HepG2 (cell line): ENCODE data around the gene TPD52L2. TPM values are rescaled to one million over a fixed set of nuclear protein-coding genes. Genes with fewer than 3 reads are reported as not detected.

Experiments
- DBP ChIP-seq: sonication (generic); formaldehyde crosslinking; IDR thresholded peaks from 2 replicates; pipeline ENCODE4 v1.4.0; 2020; ENCODE audit warnings: missing genetic modification reagents; ENCODE audit errors: not compliant biosample characterization
- DMAP1 ChIP-seq: IDR thresholded peaks from 2 replicates; pipeline ENCODE4 v1.6.1; 2016
- FOXK1 ChIP-seq: sonication (generic); formaldehyde crosslinking; IDR thresholded peaks from 2 replicates; pipeline ENCODE4 v1.4.0; 2020; ENCODE audit warnings: low read depth, missing genetic modification reagents, borderline replicate concordance
- FOXK2 ChIP-seq: fragments of 450-650 bp; IDR thresholded peaks from 2 replicates; pipeline ENCODE4 v1.6.1; 2016
- MATR3 ChIP-seq: sonication (generic); formaldehyde crosslinking; IDR thresholded peaks from 2 replicates; pipeline ENCODE4 v1.4.0; 2020; ENCODE audit warnings: missing genetic modification reagents
- MIER2 ChIP-seq: IDR thresholded peaks from 2 replicates; pipeline ENCODE4 v1.6.1; 2016; ENCODE audit warnings: missing biosample characterization, missing genetic modification reagents
- MTA1 ChIP-seq: sonication (generic); formaldehyde crosslinking; IDR thresholded peaks from 2 replicates; pipeline ENCODE4 v1.4.0; 2020; ENCODE audit warnings: missing genetic modification reagents, mild to moderate bottlenecking, borderline replicate concordance
- PCBP2 ChIP-seq: fragments of 200-400 bp; formaldehyde crosslinking; optimal IDR thresholded peaks from 2 replicates; pipeline ENCODE3; 2018; ENCODE audit warnings: low read length, low read depth; ENCODE audit not compliant: poor library complexity, severe bottlenecking
- REST ChIP-seq, 2 experiments: IDR thresholded peaks; 2 replicates each; pipeline ENCODE4 v1.6.1; 2011 to 2012; ENCODE audit warnings: low read length in 2 of 2, borderline replicate concordance in 1 of 2, low read depth in 1 of 2, mild to moderate bottlenecking in 1 of 2, moderate library complexity in 1 of 2
- TAF1 ChIP-seq: sonication (generic); formaldehyde crosslinking; IDR thresholded peaks from 2 replicates; pipeline ENCODE4 v1.4.0; 2020; ENCODE audit warnings: missing genetic modification reagents
- ZFP90 ChIP-seq: sonication (generic); formaldehyde crosslinking; IDR thresholded peaks from 2 replicates; pipeline ENCODE4 v1.8.0; 2022; ENCODE audit warnings: missing genetic modification reagents, mild to moderate bottlenecking, inconsistent platforms, borderline replicate concordance
- ZNF296 ChIP-seq: sonication (generic); formaldehyde crosslinking; conservative IDR thresholded peaks from 2 replicates; pipeline ENCODE4 v1.5.0; 2020; ENCODE audit warnings: mild to moderate bottlenecking, missing genetic modification reagents
- polyA plus RNA-seq, 8 experiments: library from polyadenylated mRNA; depleted of rRNA in 3 of 8; stranded (reverse) in 7 of 8; unstranded in 1 of 8; fragments of >200 nt; fragmentation: Illumina TruSeq in 4 of 8; extraction: Trizol in 4 of 8; gene quantifications; 2 replicates each; pipeline versions ENCODE4 v1.2.1 to v1.2.3, GENCODE V29; 2011 to 2016; ENCODE audit warnings: low read depth in 4 of 8, missing spikeins in 1 of 8, mixed read lengths in 1 of 8; ENCODE audit not compliant: insufficient read depth in 1 of 8
- total RNA-seq, 5 experiments: library from RNA; depleted of rRNA; stranded (reverse); fragments of >200 nt; fragmentation: Illumina TruSeq; extraction: Trizol; gene quantifications; 2 replicates each; pipeline ENCODE4 v1.2.3, GENCODE V29; 2016; ENCODE audit warnings: low read depth in 1 of 5
- TF ChIP-seq, protein P1 (sequence below): sonication (generic); formaldehyde crosslinking; IDR thresholded peaks from 2 replicates; pipeline ENCODE4 v1.4.0; 2020; ENCODE audit warnings: mild to moderate bottlenecking, missing genetic modification reagents
- TF ChIP-seq, protein P2 (sequence below): fragments of 450-650 bp; IDR thresholded peaks from 2 replicates; pipeline ENCODE4 v1.6.1; 2017
- TF ChIP-seq, protein P3 (sequence below): sonication (generic); formaldehyde crosslinking; IDR thresholded peaks from 2 replicates; pipeline ENCODE4 v1.9.0; 2022; ENCODE audit warnings: missing genetic modification reagents, mild to moderate bottlenecking, borderline replicate concordance

The TPD52L2 gene
- total and polyA plus RNA-seq, 2 of the 13 experiments (the other 11 are each of a cell fraction or from before 2014, with no cell fraction given): 156 to 184 TPM

- no peak for TF ChIP-seq REST (IDR thresholded peaks at IDR 0.05; ENCODE audit: borderline replicate concordance in 1 of 2, low read depth in 1 of 2, low read length in 2 of 2)
- TF ChIP-seq, protein P1, sequence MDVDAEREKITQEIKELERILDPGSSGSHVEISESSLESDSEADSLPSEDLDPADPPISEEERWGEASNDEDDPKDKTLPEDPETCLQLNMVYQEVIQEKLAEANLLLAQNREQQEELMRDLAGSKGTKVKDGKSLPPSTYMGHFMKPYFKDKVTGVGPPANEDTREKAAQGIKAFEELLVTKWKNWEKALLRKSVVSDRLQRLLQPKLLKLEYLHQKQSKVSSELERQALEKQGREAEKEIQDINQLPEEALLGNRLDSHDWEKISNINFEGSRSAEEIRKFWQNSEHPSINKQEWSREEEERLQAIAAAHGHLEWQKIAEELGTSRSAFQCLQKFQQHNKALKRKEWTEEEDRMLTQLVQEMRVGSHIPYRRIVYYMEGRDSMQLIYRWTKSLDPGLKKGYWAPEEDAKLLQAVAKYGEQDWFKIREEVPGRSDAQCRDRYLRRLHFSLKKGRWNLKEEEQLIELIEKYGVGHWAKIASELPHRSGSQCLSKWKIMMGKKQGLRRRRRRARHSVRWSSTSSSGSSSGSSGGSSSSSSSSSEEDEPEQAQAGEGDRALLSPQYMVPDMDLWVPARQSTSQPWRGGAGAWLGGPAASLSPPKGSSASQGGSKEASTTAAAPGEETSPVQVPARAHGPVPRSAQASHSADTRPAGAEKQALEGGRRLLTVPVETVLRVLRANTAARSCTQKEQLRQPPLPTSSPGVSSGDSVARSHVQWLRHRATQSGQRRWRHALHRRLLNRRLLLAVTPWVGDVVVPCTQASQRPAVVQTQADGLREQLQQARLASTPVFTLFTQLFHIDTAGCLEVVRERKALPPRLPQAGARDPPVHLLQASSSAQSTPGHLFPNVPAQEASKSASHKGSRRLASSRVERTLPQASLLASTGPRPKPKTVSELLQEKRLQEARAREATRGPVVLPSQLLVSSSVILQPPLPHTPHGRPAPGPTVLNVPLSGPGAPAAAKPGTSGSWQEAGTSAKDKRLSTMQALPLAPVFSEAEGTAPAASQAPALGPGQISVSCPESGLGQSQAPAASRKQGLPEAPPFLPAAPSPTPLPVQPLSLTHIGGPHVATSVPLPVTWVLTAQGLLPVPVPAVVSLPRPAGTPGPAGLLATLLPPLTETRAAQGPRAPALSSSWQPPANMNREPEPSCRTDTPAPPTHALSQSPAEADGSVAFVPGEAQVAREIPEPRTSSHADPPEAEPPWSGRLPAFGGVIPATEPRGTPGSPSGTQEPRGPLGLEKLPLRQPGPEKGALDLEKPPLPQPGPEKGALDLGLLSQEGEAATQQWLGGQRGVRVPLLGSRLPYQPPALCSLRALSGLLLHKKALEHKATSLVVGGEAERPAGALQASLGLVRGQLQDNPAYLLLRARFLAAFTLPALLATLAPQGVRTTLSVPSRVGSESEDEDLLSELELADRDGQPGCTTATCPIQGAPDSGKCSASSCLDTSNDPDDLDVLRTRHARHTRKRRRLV (CRISPR knock-in tag): no peak
- peak; percentile 72 for TF ChIP-seq DMAP1 (CRISPR knock-in tag)
- peak; percentile 18; the same call in 1 of the 2 replicates for TF ChIP-seq ZNF296 (CRISPR knock-in tag)
- TF ChIP-seq MATR3 (CRISPR knock-in tag): no peak
- TF ChIP-seq, protein P2, sequence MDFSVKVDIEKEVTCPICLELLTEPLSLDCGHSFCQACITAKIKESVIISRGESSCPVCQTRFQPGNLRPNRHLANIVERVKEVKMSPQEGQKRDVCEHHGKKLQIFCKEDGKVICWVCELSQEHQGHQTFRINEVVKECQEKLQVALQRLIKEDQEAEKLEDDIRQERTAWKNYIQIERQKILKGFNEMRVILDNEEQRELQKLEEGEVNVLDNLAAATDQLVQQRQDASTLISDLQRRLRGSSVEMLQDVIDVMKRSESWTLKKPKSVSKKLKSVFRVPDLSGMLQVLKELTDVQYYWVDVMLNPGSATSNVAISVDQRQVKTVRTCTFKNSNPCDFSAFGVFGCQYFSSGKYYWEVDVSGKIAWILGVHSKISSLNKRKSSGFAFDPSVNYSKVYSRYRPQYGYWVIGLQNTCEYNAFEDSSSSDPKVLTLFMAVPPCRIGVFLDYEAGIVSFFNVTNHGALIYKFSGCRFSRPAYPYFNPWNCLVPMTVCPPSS: no peak
- peak; percentile 79 for TF ChIP-seq TAF1 (CRISPR knock-in tag)
- peak; percentile 80; the same call in 1 of the 2 replicates for TF ChIP-seq MTA1 (CRISPR knock-in tag)
- TF ChIP-seq FOXK2: no peak; the same call in 1 of the 2 replicates
- no peak for TF ChIP-seq MIER2 (CRISPR knock-in tag)
- TF ChIP-seq, protein P3, sequence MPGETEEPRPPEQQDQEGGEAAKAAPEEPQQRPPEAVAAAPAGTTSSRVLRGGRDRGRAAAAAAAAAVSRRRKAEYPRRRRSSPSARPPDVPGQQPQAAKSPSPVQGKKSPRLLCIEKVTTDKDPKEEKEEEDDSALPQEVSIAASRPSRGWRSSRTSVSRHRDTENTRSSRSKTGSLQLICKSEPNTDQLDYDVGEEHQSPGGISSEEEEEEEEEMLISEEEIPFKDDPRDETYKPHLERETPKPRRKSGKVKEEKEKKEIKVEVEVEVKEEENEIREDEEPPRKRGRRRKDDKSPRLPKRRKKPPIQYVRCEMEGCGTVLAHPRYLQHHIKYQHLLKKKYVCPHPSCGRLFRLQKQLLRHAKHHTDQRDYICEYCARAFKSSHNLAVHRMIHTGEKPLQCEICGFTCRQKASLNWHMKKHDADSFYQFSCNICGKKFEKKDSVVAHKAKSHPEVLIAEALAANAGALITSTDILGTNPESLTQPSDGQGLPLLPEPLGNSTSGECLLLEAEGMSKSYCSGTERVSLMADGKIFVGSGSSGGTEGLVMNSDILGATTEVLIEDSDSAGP: peak; percentile 82; the same call in 1 of the 2 replicates
- peak; percentile 73 for TF ChIP-seq FOXK1 (CRISPR knock-in tag)
- TF ChIP-seq PCBP2: no peak
- TF ChIP-seq ZFP90 (CRISPR knock-in tag): peak; percentile 71; the same call in 1 of the 2 replicates
- TF ChIP-seq DBP (CRISPR knock-in tag): peak; percentile 85
Measured at GRCh38 chr20:63896264-63897105, 31.4 kb downstream of the TPD52L2 start (continued).
